Left renal pelvis (tissue), 4 donors: ENCODE data around the gene PON3. TPM values are rescaled to one million over a fixed set of nuclear protein-coding genes. Genes with fewer than 3 reads are reported as not detected.
A peak's percentile ranks its signal among the peaks of the same experiment; 100 is the strongest.

Experiments
- DNase-seq, 4 donors: peaks; one replicate each; pipeline ENCODE4 v3.0.0-alpha.2; 2013; ENCODE audit warnings: low read depth in 4 of 4, low spot score in 3 of 4
- polyA plus RNA-seq, 4 donors: library from polyadenylated mRNA; unstranded; fragments of 120-200 nt; gene quantifications; one replicate each; pipeline ENCODE4 v1.2.1, GENCODE V29; 2013; ENCODE audit not compliant: insufficient read length in 4 of 4

The PON3 gene
- 1 to 10 TPM; 1.8 to 2.4 (median 2.3) TPM for polyA plus RNA-seq

DNA sequence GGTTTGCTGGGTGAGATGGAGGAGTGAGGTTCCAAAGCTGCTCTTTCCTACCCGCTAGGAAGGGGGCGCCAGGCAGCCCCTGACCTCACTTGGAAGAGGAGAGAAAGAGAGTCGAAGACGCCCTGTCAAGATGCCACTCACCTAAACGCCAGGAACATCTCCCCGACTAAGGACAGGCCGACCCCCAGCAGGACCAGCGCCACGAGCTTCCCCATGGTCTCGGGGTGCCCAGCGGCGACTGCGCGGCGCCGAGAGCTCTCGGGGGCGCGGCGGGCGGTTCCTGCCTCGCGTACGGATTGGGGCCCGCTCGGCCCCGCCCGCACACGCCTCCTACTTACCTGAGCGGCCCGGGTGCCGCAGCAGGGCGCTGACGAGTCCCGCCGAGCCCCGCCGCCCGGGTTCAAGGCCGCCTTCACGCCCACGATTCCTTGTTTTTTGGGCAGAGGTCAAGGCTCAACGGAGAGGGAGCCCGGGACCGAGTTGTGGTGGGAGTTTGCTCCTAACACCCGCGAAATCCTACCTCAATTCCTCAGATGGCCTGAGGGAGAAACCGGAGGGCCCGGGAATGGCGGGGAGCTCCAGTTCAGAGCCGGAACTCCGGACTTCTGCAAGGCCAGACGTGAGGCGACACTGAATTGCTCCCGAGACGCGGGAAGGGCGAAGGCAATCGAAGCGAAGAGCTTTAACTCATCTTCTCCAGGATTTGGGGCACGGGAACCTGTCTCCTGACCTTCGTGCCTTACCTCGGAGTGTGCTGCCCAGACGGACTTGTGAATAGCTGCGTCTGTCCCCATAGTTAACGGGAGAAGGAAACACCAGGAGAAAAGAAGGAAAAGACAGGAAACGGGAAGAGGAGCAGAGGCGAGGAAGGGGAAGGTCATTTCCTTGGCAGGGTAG, at the start of gene PON3:
TSS of gene PON3 (minus strand) at position 240 of the 897 bp plus-strand sequence. CDS start at position 215, 25 bp downstream.
- DNase-seq: no peak

- DNase-seq: no peak
Observed at GRCh38 chr7:95444796-95445195, 48.6 kb upstream of the PON3 start.

DNA sequence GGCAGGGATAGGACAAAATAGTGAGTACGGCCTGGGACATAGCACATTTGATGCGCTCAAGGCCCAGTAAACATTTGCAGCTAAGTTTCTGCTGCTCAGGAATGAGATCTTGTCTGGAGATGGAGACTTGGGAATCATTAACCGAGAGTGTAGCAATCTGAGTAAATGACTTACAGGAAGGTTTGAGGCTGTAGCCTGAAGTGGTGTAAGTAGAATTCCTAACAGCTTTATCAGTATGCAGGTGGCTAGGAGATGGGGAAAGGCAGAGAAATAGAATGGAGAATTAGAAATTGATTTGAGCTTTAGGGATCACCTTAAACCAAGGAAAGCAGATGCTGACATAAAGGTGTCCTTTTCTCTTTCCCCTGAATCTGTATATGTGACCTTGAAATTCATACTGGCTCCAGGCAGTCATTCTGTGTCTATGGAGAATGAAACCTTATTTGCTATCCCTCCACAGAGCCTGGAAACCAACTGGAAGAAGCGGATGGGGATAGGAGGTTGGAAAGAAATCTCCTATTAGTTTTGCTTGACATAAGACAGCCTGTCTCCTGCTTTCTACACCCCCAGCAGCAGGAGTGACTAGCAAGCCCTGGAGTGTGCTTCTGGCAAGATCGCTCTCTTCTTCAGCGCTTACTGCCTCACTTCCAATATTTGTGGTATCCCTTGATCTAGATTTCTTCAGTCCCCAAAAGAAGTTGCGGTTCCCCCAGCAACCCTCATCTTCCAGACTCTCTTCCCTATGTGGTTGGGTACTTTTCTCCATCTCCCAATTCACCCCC, 45.1 kb upstream of the PON3 start:
- peak in 2 of 4 donors; percentile 62 to 69 for DNase-seq

- no peak for DNase-seq
Observed at GRCh38 chr7:95440394-95441038, 44.3 kb upstream of the PON3 start.

- DNase-seq: no peak
Observed at GRCh38 chr7:95436407-95436806, 40.2 kb upstream of the PON3 start.

DNA sequence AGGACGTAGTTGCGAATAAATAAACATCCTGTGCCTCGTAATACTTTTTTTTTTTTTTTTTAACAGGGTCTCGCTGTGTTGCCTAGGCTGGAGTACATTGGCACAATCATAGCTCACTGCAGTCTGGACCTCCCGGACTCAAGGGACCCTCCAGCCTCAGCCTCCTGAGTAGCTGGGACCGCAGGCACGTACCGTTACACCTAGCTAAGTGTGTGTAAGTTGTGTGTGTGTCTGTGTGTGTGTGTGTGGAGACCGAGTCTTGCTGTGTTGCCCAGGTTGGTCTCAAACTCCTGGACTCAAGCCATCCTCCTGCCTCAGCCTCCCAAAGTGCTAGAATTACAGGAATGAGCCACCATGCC, 39.2 kb upstream of the PON3 start:
- DNase-seq: no peak

DNA sequence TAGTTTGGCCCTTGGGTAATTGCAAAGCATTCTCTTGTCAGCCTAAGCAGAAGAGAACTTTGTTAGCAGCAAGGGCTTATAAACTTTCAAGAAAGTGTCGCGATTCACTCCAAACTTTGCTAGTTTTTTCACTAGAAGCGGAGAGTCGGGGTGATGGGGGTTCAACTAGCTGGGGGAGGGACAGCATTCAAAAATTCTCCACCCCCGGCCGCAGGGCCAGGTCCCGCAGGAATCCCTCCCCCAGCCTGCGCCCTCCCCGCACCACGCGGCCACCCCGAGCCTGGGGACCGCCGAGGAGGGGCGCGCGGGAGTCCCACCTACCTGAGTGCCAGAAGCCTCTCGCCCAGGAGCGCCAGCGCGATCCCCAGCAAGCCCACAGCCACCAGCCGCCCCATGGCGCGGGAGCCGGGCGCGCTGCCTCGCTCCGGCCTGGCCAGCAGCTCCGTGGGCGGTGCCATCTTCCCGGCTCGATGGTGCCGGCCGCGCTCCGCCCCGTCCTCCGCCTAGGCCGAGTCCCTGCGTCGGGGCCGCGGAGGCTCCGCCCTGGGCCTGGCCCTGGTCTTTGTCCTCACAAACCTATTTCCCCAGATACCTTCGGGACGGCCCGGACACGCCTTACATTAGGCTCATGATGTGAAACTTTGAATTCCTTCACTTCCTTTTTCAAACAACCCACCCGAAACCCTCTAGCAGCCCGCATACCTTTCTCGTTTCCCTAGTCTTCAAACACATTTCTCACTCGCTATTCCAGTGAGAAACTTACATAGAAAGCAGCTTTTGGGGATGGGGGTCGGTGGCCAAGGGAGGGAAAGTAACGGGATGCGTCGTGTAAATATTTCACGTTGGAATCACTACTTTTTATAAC, 38.6 kb upstream of the PON3 start, which contains the start of gene PON2:
TSS of gene PON2 (minus strand) at position 472 of the 865 bp plus-strand sequence. CDS start at position 395, 77 bp downstream.
- peak in 3 of 4 donors; percentile 57 to 64 (median 62) for DNase-seq

- DNase-seq: no peak
Observed at GRCh38 chr7:95433952-95434556, 37.9 kb upstream of the PON3 start.

DNA sequence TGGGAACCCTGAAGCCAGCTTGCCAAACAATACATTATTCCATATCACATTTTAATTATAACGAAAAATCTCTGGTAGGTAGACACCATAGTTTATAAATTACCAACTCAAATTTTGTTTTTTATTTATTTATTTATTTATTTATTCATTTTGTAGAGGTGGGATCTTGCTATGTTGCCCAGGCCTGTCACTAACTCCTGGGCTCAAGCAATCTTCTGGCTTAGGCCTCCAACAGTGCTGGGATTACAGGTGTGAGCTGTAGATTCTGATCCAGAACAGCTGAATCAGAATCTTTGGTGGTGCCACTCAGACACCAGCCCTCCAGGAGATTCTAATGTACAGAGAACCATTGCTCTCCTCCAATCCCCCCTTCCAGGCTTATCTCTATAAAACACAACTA, 37.0 kb upstream of the PON3 start:
- no peak for DNase-seq

GRCh38 chr7:95432606-95433005, 36.4 kb upstream of the PON3 start:
- DNase-seq: no peak

DNA sequence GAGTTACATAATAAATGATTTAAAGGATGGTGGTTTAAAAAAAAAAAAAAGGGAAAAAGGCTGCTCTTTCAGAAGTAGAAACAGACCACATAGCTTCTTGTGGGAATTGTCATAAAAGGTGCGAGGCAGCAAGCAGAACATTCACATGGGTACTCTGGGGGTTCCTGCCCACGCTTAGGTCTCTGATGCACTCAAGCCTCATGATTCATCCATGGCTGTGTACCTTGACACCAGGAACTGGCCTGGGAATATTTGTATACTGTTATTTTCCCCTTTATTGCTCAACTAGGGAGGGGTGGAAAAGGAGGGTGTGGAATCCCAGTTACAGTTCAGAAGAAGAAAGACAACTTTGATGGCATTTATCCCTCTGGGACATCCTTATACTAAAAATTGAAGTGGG, 34.7 kb upstream of the PON3 start:
- no peak for DNase-seq

DNA sequence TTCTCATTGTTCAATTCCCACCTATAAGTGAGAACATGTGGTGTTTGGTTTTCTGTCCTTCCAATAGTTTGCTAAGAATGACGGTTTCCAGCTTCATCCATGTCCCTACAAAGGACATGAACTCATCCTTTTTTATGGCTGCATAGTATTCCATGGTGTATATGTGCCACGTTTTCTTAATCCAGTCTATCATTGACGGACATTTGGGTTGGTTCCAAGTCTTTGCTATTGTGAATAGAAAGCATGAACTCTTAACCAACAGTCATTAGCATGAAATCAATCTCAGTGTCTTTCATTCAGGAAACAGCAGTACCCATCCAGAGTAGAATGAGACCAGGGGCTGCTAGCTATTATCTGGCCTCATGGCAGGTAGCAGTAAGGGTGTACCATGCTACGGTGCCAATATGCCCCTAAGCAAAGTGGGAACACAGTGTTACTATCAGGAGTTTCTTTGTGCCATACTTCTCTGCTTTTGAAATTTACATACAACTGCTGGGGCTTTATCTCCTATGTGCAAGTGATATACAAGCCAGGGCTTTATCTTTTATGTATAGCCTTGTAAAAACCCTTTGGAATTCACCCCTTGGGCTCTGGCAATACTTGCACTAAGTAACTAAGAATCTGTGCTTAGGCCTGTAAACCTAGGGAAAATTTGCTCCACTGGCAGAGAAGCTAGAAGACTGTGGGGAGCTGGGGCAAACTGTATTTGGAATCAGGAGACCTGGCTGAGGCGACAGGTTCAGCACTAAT, 33.2 kb upstream of the PON3 start:
- no peak for DNase-seq

GRCh38 chr7:95427914-95428516, 31.8 kb upstream of the PON3 start:
- no peak for DNase-seq

GRCh38 chr7:95427166-95427565, 31.0 kb upstream of the PON3 start:
- no peak for DNase-seq

DNA sequence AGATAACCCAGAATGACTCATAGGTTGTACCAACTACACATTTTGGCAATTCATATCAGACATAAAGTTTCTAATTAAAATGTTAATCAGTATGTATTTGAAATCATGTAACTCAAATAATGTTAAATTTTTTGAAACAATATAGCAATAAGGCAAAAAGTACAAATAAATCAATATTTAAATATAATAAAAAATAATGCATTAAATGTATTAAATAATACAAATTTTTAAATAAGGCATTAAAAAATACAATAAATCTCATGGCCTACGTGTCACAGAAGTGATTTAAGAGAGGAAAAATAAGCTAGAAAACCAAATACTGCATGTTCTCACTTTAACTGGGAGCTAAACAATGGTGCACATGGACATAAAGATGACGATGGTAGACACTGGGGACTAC, 29.5 kb upstream of the PON3 start:
- DNase-seq: no peak

DNA sequence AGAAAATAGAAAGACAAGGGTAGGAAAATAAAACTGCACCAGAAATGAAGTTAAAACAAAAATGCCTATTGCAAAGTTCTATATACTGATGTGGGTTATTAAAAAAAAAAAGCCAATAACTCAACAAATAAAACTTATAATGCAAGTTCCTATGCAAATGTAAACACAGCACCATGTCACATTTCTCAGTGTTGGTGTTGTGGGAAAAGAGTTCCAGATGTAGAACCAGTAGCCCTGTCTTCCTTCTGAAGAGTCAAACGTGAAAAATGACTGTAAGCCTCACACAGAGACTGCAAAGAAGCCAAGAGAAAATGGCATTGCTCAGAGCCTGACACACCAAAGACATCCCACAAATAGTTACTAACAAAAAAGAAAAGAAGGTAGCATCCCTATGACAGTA, 28.5 kb upstream of the PON3 start:
- DNase-seq: no peak

DNA sequence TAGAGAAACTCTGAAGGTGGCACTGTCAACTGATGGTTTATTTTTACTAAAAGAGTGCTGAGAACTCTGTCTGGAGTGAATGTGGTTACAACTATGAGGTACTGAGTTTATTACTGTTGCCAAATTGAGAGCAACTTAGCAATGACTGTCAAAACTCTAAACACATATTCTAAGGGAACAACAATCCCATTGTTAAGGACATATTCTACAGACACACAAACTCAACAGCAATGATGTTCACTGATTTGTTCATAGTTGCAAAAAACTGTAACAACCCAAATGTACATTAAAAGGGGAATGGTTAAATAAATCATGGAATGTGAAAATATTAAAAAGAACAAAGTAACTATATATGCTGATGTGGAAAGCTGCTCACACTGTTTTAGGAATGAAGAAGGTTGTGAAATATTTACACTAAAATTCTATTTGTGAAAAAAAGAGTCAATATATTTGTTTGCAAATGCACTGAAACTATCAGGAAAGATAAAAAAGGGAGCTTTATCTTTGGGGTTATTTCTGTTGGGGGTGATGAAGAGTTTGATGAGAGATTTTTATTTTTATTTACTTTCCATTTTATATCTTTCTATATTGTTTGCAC, 25.8 kb upstream of the PON3 start:
- DNase-seq: no peak
